HepG2 (cell line): Measurements from ENCODE around the gene B4GALT2. TPM values are rescaled to one million over a fixed set of nuclear protein-coding genes. Genes with fewer than 3 reads are reported as not detected.

Experiments used
- ATAC-seq: fragments of 200-7000 bp; cut with Tn5 transposase; 3 replicates; pipeline ENCODE4 v1.9.1; 2020; ENCODE audit warnings: mild to moderate bottlenecking, moderate library complexity
- BruUV-seq: library from RNA; stranded (reverse); fragments of 400-500 nt; replicated peaks from 2 replicates; lab custom pipeline; 2021; lab: Mats Ljungman, UMichigan
- CTCF ChIA-PET: fragments of 300-600 bp; formaldehyde crosslinking; extraction: SDS; loops from one replicate; lab custom pipeline; 2021; ENCODE audit warnings: low total read pairs, inconsistent platforms, low intra/inter-chr PET ratio; lab: Yijun Ruan, JAX
- POLR2A ChIA-PET: fragments of 350-600 bp; sonication (Branson Sonifier 250); formaldehyde crosslinking; loops from one replicate; lab custom pipeline; 2020; ENCODE audit warnings: antibody characterized with exemption, inconsistent platforms; lab: Yijun Ruan, JAX
- DNase-seq: peaks from one replicate; pipeline ENCODE4 v3.0.0-alpha.2; 2015; ENCODE audit warnings: low spot score
- FAIRE-seq: peaks from 3 replicates; lab custom pipeline; 2011; peaks lifted over from hg19 to GRCh38; lab: Jason Lieb, UNC
- H2AFZ ChIP-seq: one replicate; pipeline ENCODE4 v1.6.1; 2011; ENCODE audit warnings: low read length, inconsistent platforms
- H3K27ac ChIP-seq: fragments of 300-600 bp; 3 replicates; pipeline ENCODE4 v1.8.0; 2011; ENCODE audit warnings: mixed run types, mild to moderate bottlenecking, mixed read lengths, low read length, inconsistent platforms; ENCODE audit not compliant: insufficient read depth; ENCODE audit errors: extremely low read length
- H3K27me3 ChIP-seq, 2 experiments: fragments of 200-600 bp in 1 of 2; 2 replicates in 1 of 2; 3 replicates in 1 of 2; pipeline versions ENCODE4 v1.6.0 to v1.8.0; 2011; ENCODE audit warnings: low read length in 2 of 2, mild to moderate bottlenecking in 2 of 2, moderate library complexity in 2 of 2, inconsistent platforms in 1 of 2; ENCODE audit not compliant: insufficient read depth in 2 of 2, control insufficient read depth in 1 of 2
- H3K36me3 ChIP-seq, 2 experiments: fragments of 200-600 bp in 1 of 2; replicated peaks in 1 of 2; 2 replicates in 1 of 2; 3 replicates in 1 of 2; pipeline versions ENCODE4 v1.5.1 to v1.8.0; 2011; ENCODE audit warnings: low read length in 2 of 2, inconsistent platforms in 1 of 2; ENCODE audit not compliant: insufficient read depth in 2 of 2, control insufficient read depth in 1 of 2
- H3K4me1 ChIP-seq: 2 replicates; pipeline ENCODE4 v1.5.1; 2012; ENCODE audit warnings: low read length, inconsistent platforms; ENCODE audit not compliant: insufficient read depth
- H3K4me2 ChIP-seq: 2 replicates; pipeline ENCODE4 v1.6.0; 2011; ENCODE audit warnings: low read depth, low read length, inconsistent platforms
- H3K4me3 ChIP-seq, 3 experiments: fragments of 200-600 bp in 1 of 3; sonication (generic), shearing (Covaris generic) in 1 of 3; replicated peaks in 1 of 3; 2 replicates each; pipeline ENCODE4 v1.5.1; 2011 to 2016; ENCODE audit warnings: low read length in 3 of 3, inconsistent platforms in 2 of 3, low read depth in 2 of 3, mild to moderate bottlenecking in 2 of 3, control low read depth in 1 of 3, mixed read lengths in 1 of 3; ENCODE audit not compliant: insufficient read depth in 1 of 3
- H3K79me2 ChIP-seq: one replicate; pipeline ENCODE4 v1.6.1; 2011; ENCODE audit warnings: low read length, inconsistent platforms; ENCODE audit not compliant: insufficient read depth
- H3K9ac ChIP-seq: 2 replicates; pipeline ENCODE4 v1.6.0; 2011; ENCODE audit warnings: mild to moderate bottlenecking, low read depth, low read length, inconsistent platforms; ENCODE audit not compliant: insufficient read depth
- H3K9me3 ChIP-seq: 2 replicates; pipeline ENCODE4 v1.5.1; 2012; ENCODE audit warnings: mild to moderate bottlenecking, low read length
- H4K20me1 ChIP-seq: 2 replicates; pipeline ENCODE4 v1.6.0; 2011; ENCODE audit warnings: inconsistent platforms, mild to moderate bottlenecking, low read length, moderate library complexity; ENCODE audit not compliant: insufficient read depth
- ADNP ChIP-seq: sonication (generic); formaldehyde crosslinking; IDR thresholded peaks from 2 replicates; pipeline ENCODE4 v1.4.0; 2020; ENCODE audit warnings: missing genetic modification reagents
- BCL6 ChIP-seq: IDR thresholded peaks from 2 replicates; pipeline ENCODE4 v1.6.1; 2016; ENCODE audit warnings: missing genetic modification reagents, missing compliant biosample characterization
- CREB3 ChIP-seq: sonication (generic); formaldehyde crosslinking; IDR thresholded peaks from 2 replicates; pipeline ENCODE4 v1.5.0; 2020; ENCODE audit warnings: missing genetic modification reagents
- EZH2 ChIP-seq: conservative IDR thresholded peaks from 2 replicates; pipeline ENCODE4 v1.6.1; 2012; ENCODE audit warnings: mild to moderate bottlenecking, low read depth, low read length, moderate library complexity
- FOXJ3 ChIP-seq: sonication (generic); formaldehyde crosslinking; IDR thresholded peaks from 2 replicates; pipeline ENCODE4 v1.4.0; 2020; ENCODE audit warnings: missing genetic modification reagents, mild to moderate bottlenecking, borderline replicate concordance
- HCFC1 ChIP-seq: fragments of 150-350 bp; IDR thresholded peaks from 2 replicates; pipeline ENCODE4 v1.6.1; 2014; ENCODE audit warnings: low read depth, low read length
- HDAC1 ChIP-seq: sonication (generic); formaldehyde crosslinking; IDR thresholded peaks from 2 replicates; pipeline ENCODE4 v1.5.1; 2020; ENCODE audit warnings: mild to moderate bottlenecking, missing genetic modification reagents
- HNF4A ChIP-seq: sonication (generic); formaldehyde crosslinking; IDR thresholded peaks from 2 replicates; pipeline ENCODE4 v1.4.0; 2020; ENCODE audit warnings: missing genetic modification reagents
- IRF1 ChIP-seq: sonication (generic); formaldehyde crosslinking; IDR thresholded peaks from 2 replicates; pipeline ENCODE4 v1.4.0; 2020; ENCODE audit warnings: low read depth, mild to moderate bottlenecking, missing genetic modification reagents
- KAT8 ChIP-seq: IDR thresholded peaks from 2 replicates; pipeline ENCODE4 v1.6.1; 2016; ENCODE audit warnings: missing genetic modification reagents, missing compliant biosample characterization
- MAZ ChIP-seq, 2 experiments: sonication (generic) in 1 of 2; formaldehyde crosslinking in 1 of 2; IDR thresholded peaks; 2 replicates each; pipeline versions ENCODE4 v1.5.0 to v1.6.1; 2012 to 2020; ENCODE audit warnings: low read depth in 2 of 2, mild to moderate bottlenecking in 2 of 2, borderline replicate concordance in 1 of 2, improper control_type of control experiment in 1 of 2, low read length in 1 of 2, missing genetic modification reagents in 1 of 2, moderate library complexity in 1 of 2
- NFYB ChIP-seq: sonication (generic); formaldehyde crosslinking; IDR thresholded peaks from 2 replicates; pipeline ENCODE4 v1.4.0; 2020; ENCODE audit warnings: missing genetic modification reagents
- RBM39 ChIP-seq: fragments of 200-400 bp; formaldehyde crosslinking; IDR thresholded peaks from one replicate; pipeline ENCODE4 v1.6.1; 2018; ENCODE audit warnings: antibody characterized with exemption, mild to moderate bottlenecking, low read depth, low read length; ENCODE audit not compliant: poor library complexity, severe bottlenecking
- TAF1 ChIP-seq: sonication (generic); formaldehyde crosslinking; IDR thresholded peaks from 2 replicates; pipeline ENCODE4 v1.4.0; 2020; ENCODE audit warnings: missing genetic modification reagents
- XRCC5 ChIP-seq: fragments of 200-400 bp; formaldehyde crosslinking; optimal IDR thresholded peaks from 2 replicates; pipeline ENCODE3; 2017; ENCODE audit warnings: mild to moderate bottlenecking, low read length
- ZBTB26 ChIP-seq: IDR thresholded peaks from 2 replicates; pipeline ENCODE4 v1.6.1; 2016; ENCODE audit warnings: missing compliant biosample characterization, missing genetic modification reagents, borderline replicate concordance
- ZBTB46 ChIP-seq: sonication (generic); formaldehyde crosslinking; IDR thresholded peaks from 2 replicates; pipeline ENCODE4 v1.4.0; 2020; ENCODE audit warnings: mild to moderate bottlenecking, missing genetic modification reagents, borderline replicate concordance
- ZNF143 ChIP-seq: sonication (generic); formaldehyde crosslinking; IDR thresholded peaks from 2 replicates; pipeline ENCODE4 v1.4.0; 2020; ENCODE audit warnings: missing genetic modification reagents
- ZNF331 ChIP-seq: sonication (generic); formaldehyde crosslinking; IDR thresholded peaks from 2 replicates; pipeline ENCODE4 v1.4.0; 2020; ENCODE audit warnings: missing genetic modification reagents
- ZNF335 ChIP-seq: sonication (generic); formaldehyde crosslinking; IDR thresholded peaks from 2 replicates; pipeline ENCODE4 v1.4.0; 2020; ENCODE audit warnings: missing genetic modification reagents
- WGBS: methylation state at CpG from one replicate; pipeline ENCODE4 v1.1.6; 2017; ENCODE audit warnings: low lambda C conversion rate; 5-methylcytosine and 5-hydroxymethylcytosine counted together
- in situ Hi-C: cut with HindIII; loops from 2 replicates; pipeline ENCODE4 v1.10.0; 2017; ENCODE audit warnings: low pct_unique_long_range_greater_than_20kb; ENCODE audit not compliant: extremely low pct_ligation_motif_present
- intact Hi-C: fragments of 100-400 bp; cut with micrococcal nuclease; formaldehyde crosslinking; loops from one replicate; pipeline ENCODE4 v1.10.0; 2022; ENCODE audit not compliant: unreplicated experiment
- polyA plus RNA-seq, 8 experiments: library from polyadenylated mRNA; depleted of rRNA in 3 of 8; stranded (reverse) in 7 of 8; unstranded in 1 of 8; fragments of >200 nt; fragmentation: Illumina TruSeq in 4 of 8; extraction: Trizol in 4 of 8; gene quantifications; 2 replicates each; pipeline versions ENCODE4 v1.2.1 to v1.2.3, GENCODE V29; 2011 to 2016; ENCODE audit warnings: low read depth in 4 of 8, missing spikeins in 1 of 8, mixed read lengths in 1 of 8; ENCODE audit not compliant: insufficient read depth in 1 of 8
- total RNA-seq, 5 experiments: library from RNA; depleted of rRNA; stranded (reverse); fragments of >200 nt; fragmentation: Illumina TruSeq; extraction: Trizol; gene quantifications; 2 replicates each; pipeline ENCODE4 v1.2.3, GENCODE V29; 2016; ENCODE audit warnings: low read depth in 1 of 5

B4GALT2 gene
- total and polyA plus RNA-seq, 2 of the 13 experiments (the other 11 are each of a cell fraction or from before 2014, with no cell fraction given) = 41.9 to 78.0 TPM

- Histone ChIP-seq H3K9ac (peak overlapping the region; percentile 76), H3K27ac (peak overlapping the region; percentile 83), H3K27me3 (no peaks in the 10 kb centered on the region), H4K20me1 (peaks cover 4% of the 10 kb centered on the region; the same call in 1 of the 2 replicates), H3K36me3 (peaks cover 17 to 42% of the 10 kb centered on the region in 2 experiments), H3K4me3 (peak overlapping the region; percentile 62 to 87 (median 84)), H3K79me2 (peaks cover 50% of the 10 kb centered on the region), H3K9me3 (no peaks in the 10 kb centered on the region), H3K4me2 (peak overlapping the region; percentile 91), H2AFZ (no peak overlapping the region), H3K4me1 (peaks cover 73% of the 10 kb centered on the region)
- BruUV-seq = no TSS peak
- in situ Hi-C loops (no loop called here), intact Hi-C loops (no loop called here)
- FAIRE-seq (peak; percentile 86), ATAC-seq (no peak), DNase-seq (no peak)
- ChIA-PET POLR2A (interaction anchor here (0.5 to 1.3 kb wide), 4 partner anchors 9 to 325 kb away, joined by 3 to 8 read pairs (median 3); partner anchors contain the start of gene SLC6A9), CTCF (no interaction called here)
- WGBS = 46% methylated on average over 6 of the region's 13 CpGs
- TF ChIP-seq KAT8 = no peak
- no peak for TF ChIP-seq MAZ (IDR thresholded peaks at IDR 0.05; ENCODE audit: borderline replicate concordance, low read depth, low read length)
- no peak for TF ChIP-seq MAZ (CRISPR knock-in tag; IDR thresholded peaks at IDR 0.05; ENCODE audit: low read depth)
- no peak for TF ChIP-seq RBM39
- no peak for TF ChIP-seq ZBTB26 (CRISPR knock-in tag)
- no peak for TF ChIP-seq TAF1 (CRISPR knock-in tag)
- TF ChIP-seq ZBTB46 (CRISPR knock-in tag) = peak; percentile 27; the same call in 1 of the 2 replicates
- TF ChIP-seq NFYB (CRISPR knock-in tag) = no peak
- no peak for TF ChIP-seq ZNF335 (CRISPR knock-in tag)
- no peak for TF ChIP-seq ADNP (CRISPR knock-in tag)
- TF ChIP-seq HCFC1 = no peak
- TF ChIP-seq EZH2 = no peak
- no peak for TF ChIP-seq FOXJ3 (CRISPR knock-in tag)
- TF ChIP-seq HNF4A = no peak
- no peak for TF ChIP-seq IRF1 (CRISPR knock-in tag)
- TF ChIP-seq ZNF143 = no peak
- TF ChIP-seq CREB3 (CRISPR knock-in tag) = no peak
- 0 out of 2 replicates have a peak, but pooled peaks have one; percentile 20 for TF ChIP-seq HDAC1 (CRISPR knock-in tag)
- no peak for TF ChIP-seq ZNF331
- TF ChIP-seq XRCC5 = no peak
- TF ChIP-seq BCL6 (CRISPR knock-in tag) = no peak
These were observed 1.5 kb downstream of the B4GALT2 start for GRCh38 chr1:43980255-43981134.
